K562 (cell line): ENCODE measurements around the gene OTOG. TPM values are rescaled to one million over a fixed set of nuclear protein-coding genes. Genes with fewer than 3 reads are reported as not detected.

Experiments
- ATAC-seq: fragments of 200-7000 bp; cut with Tn5 transposase; 3 replicates; pipeline ENCODE4 v1.9.1; 2020; ENCODE audit warnings: moderate library complexity
- BruUV-seq: library from RNA; stranded (reverse); fragments of 400-500 nt; replicated peaks from 2 replicates; lab custom pipeline; 2021; lab: Mats Ljungman, UMichigan
- CTCF ChIA-PET: fragments of 300-600 bp; formaldehyde crosslinking; extraction: SDS; loops from one replicate; lab custom pipeline; 2021; ENCODE audit warnings: low intra/inter-chr PET ratio; lab: Yijun Ruan, JAX
- POLR2A ChIA-PET: fragments of 300-600, 350-650 bp; sonication (Branson Sonifier 250); formaldehyde crosslinking; extraction: SDS; loops from one replicate; lab custom pipeline; 2021; ENCODE audit warnings: antibody characterized with exemption, inconsistent platforms; lab: Yijun Ruan, JAX
- DNase-seq, 4 experiments: peaks; one replicate each; pipeline versions ENCODE4 v3.0.0 to v3.0.0-alpha.2; 2011 to 2018; ENCODE audit warnings: low spot score in 3 of 4, mixed read lengths in 3 of 4; ENCODE audit errors: extremely low read depth in 1 of 4
- FAIRE-seq: peaks from 2 replicates; lab custom pipeline; 2011; peaks lifted over from hg19 to GRCh38; lab: Jason Lieb, UNC
- H2AFZ ChIP-seq: 2 replicates; pipeline ENCODE4 v1.6.0; 2011; ENCODE audit warnings: low read depth, low read length, control low read depth, inconsistent platforms
- H3K27ac ChIP-seq: fragments of 200-600 bp; 3 replicates; pipeline ENCODE4 v1.8.0; 2011; ENCODE audit warnings: low read depth, mild to moderate bottlenecking, control low read depth, inconsistent platforms, low read length, moderate library complexity, mixed read lengths; ENCODE audit errors: extremely low read depth
- H3K27me3 ChIP-seq, 2 experiments: fragments of 300-600 bp in 1 of 2; 2 replicates in 1 of 2; 3 replicates in 1 of 2; pipeline versions ENCODE4 v1.6.0 to v1.8.0; 2011; ENCODE audit warnings: inconsistent platforms in 2 of 2, low read length in 2 of 2, mild to moderate bottlenecking in 1 of 2, mixed read lengths in 1 of 2, moderate library complexity in 1 of 2; ENCODE audit not compliant: control insufficient read depth in 2 of 2, insufficient read depth in 2 of 2
- H3K36me3 ChIP-seq: fragments of 300-600 bp; 3 replicates; pipeline ENCODE4 v1.8.0; 2011; ENCODE audit warnings: mild to moderate bottlenecking, low read length, inconsistent platforms; ENCODE audit not compliant: control insufficient read depth, insufficient read depth
- H3K4me1 ChIP-seq, 2 experiments: fragments of 200-600 bp in 1 of 2; replicated peaks in 1 of 2; 2 replicates in 1 of 2; 3 replicates in 1 of 2; pipeline versions ENCODE4 v1.5.1 to v1.8.0; 2011; ENCODE audit warnings: inconsistent platforms in 2 of 2, low read length in 2 of 2, mild to moderate bottlenecking in 1 of 2, mixed read lengths in 1 of 2, moderate library complexity in 1 of 2; ENCODE audit not compliant: control insufficient read depth in 2 of 2, insufficient read depth in 2 of 2
- H3K4me2 ChIP-seq: 2 replicates; pipeline ENCODE4 v1.6.1; 2011; ENCODE audit warnings: low read length, control low read depth, inconsistent platforms, mixed read lengths; ENCODE audit not compliant: insufficient read depth
- H3K4me3 ChIP-seq: fragments of 200-600 bp; sonication (generic), shearing (Covaris generic); 2 replicates; pipeline ENCODE4 v1.5.1; 2016; ENCODE audit warnings: control low read depth, inconsistent platforms
- H3K79me2 ChIP-seq: fragments of 200-600 bp; 3 replicates; pipeline ENCODE4 v1.8.0; 2011; ENCODE audit warnings: low read length, inconsistent platforms; ENCODE audit not compliant: control insufficient read depth, insufficient read depth
- H3K9ac ChIP-seq, 2 experiments: 2 replicates each; pipeline versions ENCODE4 v1.6.0 to v1.6.1; 2011; ENCODE audit warnings: low read depth in 2 of 2, low read length in 2 of 2, control low read depth in 1 of 2, inconsistent platforms in 1 of 2, mild to moderate bottlenecking in 1 of 2, mixed read lengths in 1 of 2; ENCODE audit not compliant: insufficient read depth in 1 of 2
- H3K9me1 ChIP-seq: one replicate; pipeline ENCODE4 v1.6.0; 2011; ENCODE audit warnings: inconsistent platforms, mild to moderate bottlenecking, low read length, moderate library complexity; ENCODE audit not compliant: control insufficient read depth, insufficient read depth
- H3K9me3 ChIP-seq: replicated peaks from 2 replicates; pipeline ENCODE4 v1.5.1; 2011; ENCODE audit warnings: low read depth, low read length, inconsistent platforms; ENCODE audit not compliant: control insufficient read depth, insufficient read depth
- H4K20me1 ChIP-seq: replicated peaks from 2 replicates; pipeline ENCODE4 v1.6.1; 2011; ENCODE audit warnings: low read length, inconsistent platforms, mixed read lengths; ENCODE audit not compliant: control insufficient read depth, insufficient read depth
- AFF1 ChIP-seq, 2 experiments: fragments of 450-650 bp; IDR thresholded peaks; 2 replicates each; pipeline ENCODE4 v1.6.1; 2018; ENCODE audit warnings: mild to moderate bottlenecking in 2 of 2, low read depth in 1 of 2; ENCODE audit not compliant: partially characterized antibody in 2 of 2
- BRD4 ChIP-seq: fragments of 200-600 bp; sonication (generic); IDR thresholded peaks from 2 replicates; pipeline ENCODE4 v1.6.1; 2017; ENCODE audit warnings: inconsistent platforms
- CBX1 ChIP-seq: sonication (generic); IDR thresholded peaks from 2 replicates; pipeline ENCODE4 v1.6.1; 2016; ENCODE audit warnings: antibody characterized with exemption, low read depth, mild to moderate bottlenecking
- CREB3L1 ChIP-seq: fragments of 450-650 bp; IDR thresholded peaks from 2 replicates; pipeline ENCODE4 v1.6.1; 2014; ENCODE audit warnings: low read depth, mild to moderate bottlenecking, moderate library complexity, borderline replicate concordance
- MAFF ChIP-seq: IDR thresholded peaks from 2 replicates; pipeline ENCODE4 v1.6.1; 2012; ENCODE audit warnings: low read length, improper control_type of control experiment
- MCM7 ChIP-seq, 2 experiments: fragments of 450-650 bp; IDR thresholded peaks; 2 replicates each; pipeline ENCODE4 v1.6.1; 2016 to 2018
- MEIS2 ChIP-seq: fragments of 450-650 bp; IDR thresholded peaks from 2 replicates; pipeline ENCODE4 v1.6.1; 2014; ENCODE audit warnings: mild to moderate bottlenecking; ENCODE audit not compliant: partially characterized antibody
- NCOA6 ChIP-seq: fragments of 450-650 bp; IDR thresholded peaks from 2 replicates; pipeline ENCODE4 v1.6.1; 2017; ENCODE audit warnings: mild to moderate bottlenecking
- NFATC3 ChIP-seq: fragments of 450-650 bp; IDR thresholded peaks from 2 replicates; pipeline ENCODE4 v1.6.1; 2017; ENCODE audit warnings: mild to moderate bottlenecking
- SNIP1 ChIP-seq: fragments of 450-650 bp; IDR thresholded peaks from 2 replicates; pipeline ENCODE4 v1.7.1; 2017; ENCODE audit warnings: low read depth, mild to moderate bottlenecking
- ZKSCAN1 ChIP-seq: fragments of 150-350 bp; IDR thresholded peaks from 2 replicates; pipeline ENCODE4 v1.6.1; 2016; ENCODE audit warnings: low read depth, low read length
- ZNF140 ChIP-seq: fragments of 250-450 bp; sonication (Bioruptor Pico); IDR thresholded peaks from 2 replicates; pipeline ENCODE4 v1.8.0; 2021; ENCODE audit warnings: moderate library complexity, mild to moderate bottlenecking, inconsistent platforms
- ZNF766 ChIP-seq: fragments of 200-800 bp; sonication (Bioruptor generic); conservative IDR thresholded peaks from 2 replicates; pipeline ENCODE4 v1.6.1; 2016; ENCODE audit warnings: missing genetic modification characterization, missing compliant biosample characterization
- WGBS: fragments of 100-300 bp; shearing (Covaris generic); methylation state at CpG from one replicate; pipeline ENCODE4 v1.1.6; 2016; ENCODE audit warnings: low coverage, mixed read lengths; ENCODE audit not compliant: insufficient coverage; ENCODE audit errors: missing lambda C conversion rate; 5-methylcytosine and 5-hydroxymethylcytosine counted together
- in situ Hi-C: fragments of 300-500 bp; cut with MboI; formaldehyde crosslinking; loops from 4 replicates; pipeline ENCODE4 v1.15.0; 2018; ENCODE audit warnings: inconsistent platforms, mixed read lengths
- intact Hi-C: fragments of 100-400 bp; cut with micrococcal nuclease; formaldehyde crosslinking; loops from 2 replicates; pipeline ENCODE4 v1.14.2; 2022
- polyA plus RNA-seq, 8 experiments: library from polyadenylated mRNA; depleted of rRNA in 4 of 8; stranded (reverse) in 5 of 8; unstranded in 3 of 8; fragments of >200 nt; fragmentation: Nextera tagmentation in 2 of 8; fragmentation: Illumina TruSeq in 1 of 8; extraction: Ambion mirVana in 2 of 8; extraction: Trizol in 1 of 8; gene quantifications; 2 replicates each; pipeline versions ENCODE4 v1.2.1 to v1.2.3, GENCODE V29; 2011 to 2014; ENCODE audit warnings: inconsistent platforms in 1 of 8, missing spikeins in 1 of 8
- total RNA-seq, 7 experiments: library from RNA; depleted of rRNA in 6 of 7; stranded (reverse); fragments of >200 nt in 6 of 7; fragmentation: Illumina TruSeq in 2 of 7; extraction: Trizol in 2 of 7; gene quantifications; 2 replicates each; pipeline versions ENCODE4 v1.2.1 to v1.2.3, GENCODE V29; 2011 to 2021; ENCODE audit warnings: low replicate concordance in 1 of 7
- TF ChIP-seq, protein P1 (sequence below): fragments of 250-450 bp; sonication (Bioruptor Pico); IDR thresholded peaks from 2 replicates; pipeline ENCODE4 v1.9.0; 2021; ENCODE audit warnings: mild to moderate bottlenecking, inconsistent platforms
- TF ChIP-seq, protein P2 (sequence below): fragments of 450-650 bp; IDR thresholded peaks from 2 replicates; pipeline ENCODE4 v1.6.1; 2017; ENCODE audit warnings: antibody characterized with exemption

OTOG gene
- total and polyA plus RNA-seq, 9 of the 15 experiments (the other 6 are each of a cell fraction or from before 2014, with no cell fraction given) = not detected

DNA sequence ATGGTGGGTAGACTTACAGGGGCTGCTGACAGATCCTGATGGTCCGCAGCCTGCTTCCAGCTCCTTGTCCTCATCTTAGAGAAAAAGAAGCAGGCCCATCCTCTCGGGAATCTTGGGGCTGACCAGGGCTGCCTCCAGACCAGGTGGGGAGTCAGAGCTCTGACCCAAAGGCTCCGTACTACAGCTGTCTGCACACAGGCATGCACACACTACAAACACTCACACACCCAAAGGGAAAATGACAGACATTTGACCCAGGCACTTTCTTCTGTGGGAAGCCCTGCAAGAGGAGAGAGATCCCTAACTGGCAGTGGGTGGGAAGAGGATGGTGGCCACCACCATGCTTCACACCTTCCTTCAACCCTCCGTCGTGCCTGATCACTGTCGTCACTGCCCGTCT is 125.4 kb downstream of the OTOG start:
- in situ Hi-C loops (no loop called here), intact Hi-C loops (no loop called here)
- Histone ChIP-seq H3K4me3 (no peak overlapping the region), H3K27ac (no peak overlapping the region), H3K4me2 (no peak overlapping the region), H3K27me3 (peaks cover 2 to 16% of the 10 kb centered on the region in 2 experiments; a peak in 3 of 5 replicates), H2AFZ (no peak overlapping the region), H3K9ac (no peak overlapping the region), H4K20me1 (no peaks in the 10 kb centered on the region; the same call in 1 of the 2 replicates), H3K36me3 (no peaks in the 10 kb centered on the region), H3K4me1 (no peaks in the 10 kb centered on the region), H3K79me2 (no peaks in the 10 kb centered on the region), H3K9me1 (no peaks in the 10 kb centered on the region), H3K9me3 (no peaks in the 10 kb centered on the region)
- no peak for FAIRE-seq
- DNase-seq = no peak
- ChIA-PET POLR2A (no interaction called here), CTCF (interaction anchor here (0.7 kb wide), 1 partner anchor 96 kb away, joined by 3 read pairs; no protein-coding TSS in a partner anchor)
- WGBS = 2% methylated on average over 7 of the region's 7 CpGs
- BruUV-seq = no TSS peak
- no peak for ATAC-seq
- no peak for TF ChIP-seq ZNF766 (CRISPR knock-in tag)
- TF ChIP-seq CREB3L1 = no peak
- no peak for TF ChIP-seq NFATC3
- TF ChIP-seq SNIP1 = no peak
- TF ChIP-seq, protein P1, sequence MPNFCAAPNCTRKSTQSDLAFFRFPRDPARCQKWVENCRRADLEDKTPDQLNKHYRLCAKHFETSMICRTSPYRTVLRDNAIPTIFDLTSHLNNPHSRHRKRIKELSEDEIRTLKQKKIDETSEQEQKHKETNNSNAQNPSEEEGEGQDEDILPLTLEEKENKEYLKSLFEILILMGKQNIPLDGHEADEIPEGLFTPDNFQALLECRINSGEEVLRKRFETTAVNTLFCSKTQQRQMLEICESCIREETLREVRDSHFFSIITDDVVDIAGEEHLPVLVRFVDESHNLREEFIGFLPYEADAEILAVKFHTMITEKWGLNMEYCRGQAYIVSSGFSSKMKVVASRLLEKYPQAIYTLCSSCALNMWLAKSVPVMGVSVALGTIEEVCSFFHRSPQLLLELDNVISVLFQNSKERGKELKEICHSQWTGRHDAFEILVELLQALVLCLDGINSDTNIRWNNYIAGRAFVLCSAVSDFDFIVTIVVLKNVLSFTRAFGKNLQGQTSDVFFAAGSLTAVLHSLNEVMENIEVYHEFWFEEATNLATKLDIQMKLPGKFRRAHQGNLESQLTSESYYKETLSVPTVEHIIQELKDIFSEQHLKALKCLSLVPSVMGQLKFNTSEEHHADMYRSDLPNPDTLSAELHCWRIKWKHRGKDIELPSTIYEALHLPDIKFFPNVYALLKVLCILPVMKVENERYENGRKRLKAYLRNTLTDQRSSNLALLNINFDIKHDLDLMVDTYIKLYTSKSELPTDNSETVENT (CRISPR knock-in tag) = no peak
- TF ChIP-seq ZNF140 (CRISPR knock-in tag) = no peak
- TF ChIP-seq CBX1 = no peak
- no peak for TF ChIP-seq MAFF
- no peak for TF ChIP-seq MEIS2
- TF ChIP-seq NCOA6 = no peak
- no peak for TF ChIP-seq AFF1 (IDR thresholded peaks at IDR 0.05; ENCODE audit: low read depth in 1 of 2, partially characterized antibody in 2 of 2)
- TF ChIP-seq, protein P2, sequence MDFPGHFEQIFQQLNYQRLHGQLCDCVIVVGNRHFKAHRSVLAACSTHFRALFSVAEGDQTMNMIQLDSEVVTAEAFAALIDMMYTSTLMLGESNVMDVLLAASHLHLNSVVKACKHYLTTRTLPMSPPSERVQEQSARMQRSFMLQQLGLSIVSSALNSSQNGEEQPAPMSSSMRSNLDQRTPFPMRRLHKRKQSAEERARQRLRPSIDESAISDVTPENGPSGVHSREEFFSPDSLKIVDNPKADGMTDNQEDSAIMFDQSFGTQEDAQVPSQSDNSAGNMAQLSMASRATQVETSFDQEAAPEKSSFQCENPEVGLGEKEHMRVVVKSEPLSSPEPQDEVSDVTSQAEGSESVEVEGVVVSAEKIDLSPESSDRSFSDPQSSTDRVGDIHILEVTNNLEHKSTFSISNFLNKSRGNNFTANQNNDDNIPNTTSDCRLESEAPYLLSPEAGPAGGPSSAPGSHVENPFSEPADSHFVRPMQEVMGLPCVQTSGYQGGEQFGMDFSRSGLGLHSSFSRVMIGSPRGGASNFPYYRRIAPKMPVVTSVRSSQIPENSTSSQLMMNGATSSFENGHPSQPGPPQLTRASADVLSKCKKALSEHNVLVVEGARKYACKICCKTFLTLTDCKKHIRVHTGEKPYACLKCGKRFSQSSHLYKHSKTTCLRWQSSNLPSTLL = no peak
- no peak for TF ChIP-seq MCM7 (IDR thresholded peaks at IDR 0.05)
- TF ChIP-seq BRD4 = no peak
- TF ChIP-seq ZKSCAN1 = no peak
